ENCODE data around the gene ATF5. TPM values are rescaled to one million over a fixed set of nuclear protein-coding genes. Genes with fewer than 3 reads are reported as not detected.
"Not testable (repeated sequence)": the region's sequence is repeated elsewhere in the genome, so short reads cannot be mapped to it uniquely, and the experiment has no call there.

ATF5 gene
- total RNA-seq, 1 experiment from 2014 or later, result 64.0 TPM

- H3K9me3 ChIP-seq, result no peaks in the 10 kb centered on the region
- POLR2A ChIA-PET, result no interaction called here
- CTCF ChIA-PET, result no interaction called here
- Mint-ChIP-seq H3K27me3 (ENCODE audit: insufficient read depth, unreplicated experiment) (no peaks in the 10 kb centered on the region), H3K4me3 (ENCODE audit: unreplicated experiment) (no peak overlapping the region), H3K27ac (ENCODE audit: unreplicated experiment) (peak overlapping the region; percentile 90), H3K9me3 (ENCODE audit: unreplicated experiment) (no peaks in the 10 kb centered on the region), H3K4me1 (ENCODE audit: low read depth, unreplicated experiment) (peaks cover 6% of the 10 kb centered on the region), H3K36me3 (ENCODE audit: insufficient read depth, unreplicated experiment) (peaks cover 98% of the 10 kb centered on the region)
- H3K4me1 ChIP-seq, result peaks cover 9% of the 10 kb centered on the region
- peaks cover 7% of the 10 kb centered on the region for H3K36me3 ChIP-seq (ENCODE audit: control insufficient read depth, insufficient read depth, low read length)
- intact Hi-C loops (cut with micrococcal nuclease; ENCODE audit: unreplicated experiment), result no loop called here
- DNase-seq, result peak in 1 of 2 experiments; percentile 53
- no peaks in the 10 kb centered on the region for H3K27me3 ChIP-seq (replicated peaks; ENCODE audit: control insufficient read depth, insufficient read depth, low read length)
- TF ChIP-seq CTCF (IDR thresholded peaks at IDR 0.05; ENCODE audit: insufficient read depth in 1 of 2, low read depth in 1 of 2, low read length in 1 of 2, severe bottlenecking in 1 of 2, unreplicated experiment in 1 of 2), result no peak
- BruUV-seq (replicated peaks), result no TSS peak
- H3K4me3 ChIP-seq (ENCODE audit: low read depth, low read length), result no peak overlapping the region
Measured at GRCh38 chr19:49924004-49924880, 4.8 kb upstream of the ATF5 start.

GRCh38 chr19:49924881-49925210 lies 4.2 kb upstream of the ATF5 start:
- H3K4me1 ChIP-seq; H3K4me3 ChIP-seq (ENCODE audit: low read depth, low read length); H3K27me3 Mint-ChIP-seq (ENCODE audit: insufficient read depth, unreplicated experiment); H3K36me3 ChIP-seq (ENCODE audit: control insufficient read depth, insufficient read depth, low read length); H3K4me1 Mint-ChIP-seq (ENCODE audit: low read depth, unreplicated experiment); intact Hi-C loops (cut with micrococcal nuclease; ENCODE audit: unreplicated experiment); POLR2A ChIA-PET; H3K9me3 ChIP-seq; H3K9me3 Mint-ChIP-seq (ENCODE audit: unreplicated experiment); H3K4me3 Mint-ChIP-seq (ENCODE audit: unreplicated experiment); H3K27me3 ChIP-seq (replicated peaks; ENCODE audit: control insufficient read depth, insufficient read depth, low read length); DNase-seq; CTCF ChIA-PET; BruUV-seq (replicated peaks): not testable (repeated sequence)
- Mint-ChIP-seq H3K27ac (ENCODE audit: unreplicated experiment) (peak overlapping the region; percentile 90), H3K36me3 (ENCODE audit: insufficient read depth, unreplicated experiment) (peaks cover 98% of the 10 kb centered on the region)

GRCh38 chr19:49925486-49925885 lies 3.5 kb upstream of the ATF5 start:
- no peaks in the 10 kb centered on the region for H3K27me3 Mint-ChIP-seq (ENCODE audit: insufficient read depth, unreplicated experiment)
- H3K9me3 Mint-ChIP-seq (ENCODE audit: unreplicated experiment), result no peaks in the 10 kb centered on the region
- TF ChIP-seq CTCF (IDR thresholded peaks at IDR 0.05; ENCODE audit: insufficient read depth in 1 of 2, low read depth in 1 of 2, low read length in 1 of 2, severe bottlenecking in 1 of 2, unreplicated experiment in 1 of 2), result no peak
- no TSS peak for BruUV-seq (replicated peaks)
- DNase-seq, result no peak
- H3K4me1 ChIP-seq, result peaks cover 9% of the 10 kb centered on the region
- CTCF ChIA-PET, result no interaction called here
- H3K9me3 ChIP-seq, result no peaks in the 10 kb centered on the region
- no peaks in the 10 kb centered on the region for H3K27me3 ChIP-seq (replicated peaks; ENCODE audit: control insufficient read depth, insufficient read depth, low read length)
- no peak overlapping the region for H3K4me3 Mint-ChIP-seq (ENCODE audit: unreplicated experiment)
- H3K36me3 Mint-ChIP-seq (ENCODE audit: insufficient read depth, unreplicated experiment), result peaks cover 98% of the 10 kb centered on the region
- H3K27ac Mint-ChIP-seq (ENCODE audit: unreplicated experiment), result no peak overlapping the region
- POLR2A ChIA-PET, result no interaction called here
- peaks cover 7% of the 10 kb centered on the region for H3K36me3 ChIP-seq (ENCODE audit: control insufficient read depth, insufficient read depth, low read length)
- intact Hi-C loops (cut with micrococcal nuclease; ENCODE audit: unreplicated experiment), result no loop called here
- peaks cover 14% of the 10 kb centered on the region for H3K4me1 Mint-ChIP-seq (ENCODE audit: low read depth, unreplicated experiment)
- H3K4me3 ChIP-seq (ENCODE audit: low read depth, low read length), result no peak overlapping the region

Measured in Caco-2 (cell line).